ENCODE results near the gene GNRH2.
"Not testable (repeated sequence)": the region's sequence is repeated elsewhere in the genome, so short reads cannot be mapped to it uniquely, and the experiment has no call there.

GRCh38 chr20:3073251-3073643, 29.8 kb downstream of the GNRH2 start:
- not testable (repeated sequence) for TF ChIP-seq FOXM1 (IDR thresholded peaks at IDR 0.05; ENCODE audit: borderline replicate concordance); LEF1 (IDR thresholded peaks at IDR 0.05; ENCODE audit: borderline replicate concordance); SUZ12 (IDR thresholded peaks at IDR 0.05); TARDBP (IDR thresholded peaks at IDR 0.05); BHLHE40 (IDR thresholded peaks at IDR 0.05; ENCODE audit: borderline replicate concordance); ZNF384 (IDR thresholded peaks at IDR 0.05); ARNT (IDR thresholded peaks at IDR 0.05); SP1 (IDR thresholded peaks at IDR 0.05); ELF4 (IDR thresholded peaks at IDR 0.05); CTBP1 (IDR thresholded peaks at IDR 0.05; ENCODE audit: borderline replicate concordance); FOXK2 (IDR thresholded peaks at IDR 0.05); NFRKB (IDR thresholded peaks at IDR 0.05)
